Activated naive CD4-positive, alpha-beta T cell treated with anti-CD3 and anti-CD28 coated beads, Interleukin-2, amount 50 U/mL, for 16 hours (primary cell): ENCODE results near the gene AAMDC.
"Not testable (repeated sequence)": the region's sequence is repeated elsewhere in the genome, so short reads cannot be mapped to it uniquely, and the experiment has no call there.

Experiments
- DNase-seq: peaks from one replicate; pipeline ENCODE4 v3.0.0-alpha.2; 2020

AAMDC gene

DNA sequence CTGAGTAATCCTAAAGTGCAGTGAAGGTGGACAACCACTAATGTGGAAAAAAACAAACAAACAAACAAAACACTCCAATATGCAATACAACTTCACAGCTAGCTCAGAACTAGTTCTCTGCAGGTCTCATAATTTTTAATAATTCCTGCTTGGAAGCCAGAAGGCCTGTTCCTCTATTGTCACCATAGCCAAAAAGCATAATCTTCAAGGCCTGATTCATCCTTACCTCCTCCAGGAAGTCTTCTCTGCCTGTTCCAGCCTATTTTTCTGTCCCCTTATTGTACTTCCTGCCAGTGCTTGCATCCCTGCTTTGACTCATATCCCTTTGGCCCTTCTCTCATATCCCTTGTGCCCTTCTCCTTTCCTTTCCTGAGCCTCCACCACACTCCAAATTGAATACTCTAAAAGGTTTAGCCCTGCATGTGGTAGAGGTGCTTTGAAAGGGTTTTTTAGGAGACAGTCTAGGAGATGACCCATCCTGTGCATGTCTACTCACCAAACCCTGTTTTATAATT lies 69.2 kb downstream of the AAMDC start:
- DNase-seq: not testable (repeated sequence)

DNA sequence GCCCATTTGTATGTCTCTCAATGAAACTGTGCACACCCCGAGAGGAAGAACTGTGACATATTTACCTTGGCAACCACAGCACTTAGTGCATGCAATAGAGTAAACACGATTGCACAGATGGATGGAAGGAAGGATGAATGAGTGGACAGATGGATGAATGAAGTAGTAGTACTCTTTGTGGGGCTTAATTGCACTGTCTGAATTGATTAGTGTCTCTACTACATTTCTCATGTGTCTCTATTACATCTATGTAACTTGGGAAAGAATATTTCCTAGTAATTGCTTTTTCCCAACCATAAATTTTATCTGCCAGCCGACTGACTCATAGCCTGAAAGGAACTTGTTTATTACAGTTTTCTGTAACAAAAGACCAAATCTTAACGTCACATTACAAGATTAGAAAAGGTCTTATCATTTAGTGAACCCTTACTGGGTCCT lies 69.7 kb downstream of the AAMDC start:
- DNase-seq: not testable (repeated sequence)

DNA sequence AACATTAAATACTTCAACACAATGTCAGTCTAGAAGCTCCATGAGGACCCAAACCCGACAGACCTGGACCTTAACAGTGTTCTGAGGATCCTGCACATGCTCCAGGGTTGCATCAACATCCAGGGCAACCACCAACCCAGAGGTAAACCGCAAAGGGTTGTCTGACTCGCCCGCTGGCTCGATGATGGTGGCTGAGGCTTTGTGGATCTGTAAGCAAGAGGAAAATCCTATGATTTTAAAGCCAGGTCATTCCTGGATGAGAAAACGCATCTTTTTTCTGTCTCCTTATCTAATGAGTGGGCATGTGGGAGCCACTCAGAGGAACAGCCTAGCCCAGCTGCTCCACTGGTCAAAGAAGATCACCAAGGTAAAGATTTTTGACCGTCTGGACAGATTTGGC lies 70.3 kb downstream of the AAMDC start:
- not testable (repeated sequence) for DNase-seq

DNA sequence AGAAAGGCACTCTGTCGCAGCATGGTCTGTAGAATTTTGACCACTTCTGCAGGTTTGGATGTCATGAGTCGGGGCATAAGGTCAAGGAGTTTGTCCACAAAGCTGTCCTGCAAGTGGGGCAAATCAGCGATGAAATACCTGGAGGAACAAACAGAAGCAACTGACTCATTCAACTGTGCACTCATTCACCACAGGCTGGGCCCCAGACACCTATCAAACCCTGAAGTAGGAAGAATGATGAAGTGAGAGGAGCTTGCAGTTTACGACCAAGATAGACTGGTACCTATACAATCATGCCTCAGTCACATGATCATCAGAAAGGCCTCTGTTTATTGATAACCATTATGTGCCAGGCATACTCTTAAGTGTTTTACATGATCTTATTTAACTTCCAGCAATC lies 70.8 kb downstream of the AAMDC start:
- DNase-seq: not testable (repeated sequence)

DNA sequence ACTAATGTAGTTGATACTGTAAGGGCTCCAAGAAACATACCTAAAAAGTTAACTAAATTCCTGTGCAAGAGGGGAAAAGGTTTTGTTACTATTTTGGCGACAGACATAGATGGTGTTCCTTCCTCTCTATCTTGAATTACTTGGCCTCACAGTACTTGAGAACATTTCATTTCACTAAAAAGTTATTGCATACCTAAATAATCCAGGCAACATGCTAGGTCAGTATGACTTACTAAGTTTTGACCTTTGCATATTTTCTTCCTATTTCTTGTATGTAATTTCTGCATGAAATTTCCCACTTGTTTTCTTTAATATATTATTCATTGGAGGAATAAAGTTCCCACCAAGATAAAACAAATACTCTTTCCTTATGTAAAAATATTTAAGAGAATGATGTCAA lies 74.0 kb downstream of the AAMDC start:
- not testable (repeated sequence) for DNase-seq

DNA sequence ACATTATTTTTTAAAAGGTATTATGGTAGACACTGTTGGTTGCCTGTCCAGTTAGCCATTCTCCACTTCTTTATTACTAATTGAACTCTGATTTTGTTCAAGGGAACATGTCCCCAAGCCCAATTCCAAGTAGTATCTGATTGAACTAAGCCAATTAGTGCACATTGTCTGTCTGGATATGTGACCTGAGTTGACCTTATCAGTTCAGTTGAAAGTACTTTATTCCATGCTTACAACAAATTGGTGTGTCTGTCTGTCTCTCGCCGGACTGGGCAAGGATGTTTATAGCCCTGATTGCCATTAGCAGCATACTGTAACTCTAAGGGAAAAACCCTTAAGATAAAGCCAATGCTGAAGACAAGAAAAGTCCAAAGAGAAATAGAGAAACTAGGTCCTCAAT lies 87.9 kb downstream of the AAMDC start:
- no peak for DNase-seq

DNA sequence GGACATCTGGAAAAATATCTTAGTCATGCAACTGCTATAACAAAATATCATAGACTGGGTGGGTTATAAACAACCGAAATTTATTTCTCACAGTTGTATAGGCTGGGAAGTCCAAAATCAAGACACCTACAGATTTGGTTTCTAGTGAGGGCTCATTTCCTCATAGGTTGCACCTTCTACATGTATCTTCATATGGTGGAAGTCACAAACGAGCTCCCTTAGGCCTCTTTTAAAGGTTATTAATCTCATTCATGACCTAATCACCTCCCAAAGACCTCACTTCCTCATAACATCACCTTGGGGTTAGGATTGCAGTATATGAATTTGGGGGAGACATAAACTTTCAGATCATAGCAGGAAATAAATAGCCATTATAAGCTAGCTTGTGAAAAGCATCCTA lies 88.3 kb downstream of the AAMDC start:
- no peak for DNase-seq

DNA sequence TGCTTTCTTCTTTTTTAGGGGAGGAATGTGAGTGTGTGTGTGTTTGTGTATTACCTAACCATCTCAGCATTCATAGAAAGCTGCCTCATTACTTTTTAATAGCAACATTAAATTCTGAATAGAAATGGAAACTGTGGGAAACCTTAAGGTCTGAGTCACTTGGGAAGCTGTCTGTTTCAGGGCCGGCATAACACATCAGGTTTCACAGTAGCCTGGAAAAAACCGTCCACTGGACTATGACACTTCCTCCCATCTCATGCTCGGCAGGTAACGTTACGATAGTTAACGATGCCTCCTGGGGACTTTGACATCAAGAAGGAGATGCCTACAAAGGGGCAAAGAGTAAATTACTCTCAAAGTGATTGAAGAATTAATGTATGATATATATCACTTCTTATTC lies 89.9 kb downstream of the AAMDC start:
- DNase-seq: not testable (repeated sequence)

DNA sequence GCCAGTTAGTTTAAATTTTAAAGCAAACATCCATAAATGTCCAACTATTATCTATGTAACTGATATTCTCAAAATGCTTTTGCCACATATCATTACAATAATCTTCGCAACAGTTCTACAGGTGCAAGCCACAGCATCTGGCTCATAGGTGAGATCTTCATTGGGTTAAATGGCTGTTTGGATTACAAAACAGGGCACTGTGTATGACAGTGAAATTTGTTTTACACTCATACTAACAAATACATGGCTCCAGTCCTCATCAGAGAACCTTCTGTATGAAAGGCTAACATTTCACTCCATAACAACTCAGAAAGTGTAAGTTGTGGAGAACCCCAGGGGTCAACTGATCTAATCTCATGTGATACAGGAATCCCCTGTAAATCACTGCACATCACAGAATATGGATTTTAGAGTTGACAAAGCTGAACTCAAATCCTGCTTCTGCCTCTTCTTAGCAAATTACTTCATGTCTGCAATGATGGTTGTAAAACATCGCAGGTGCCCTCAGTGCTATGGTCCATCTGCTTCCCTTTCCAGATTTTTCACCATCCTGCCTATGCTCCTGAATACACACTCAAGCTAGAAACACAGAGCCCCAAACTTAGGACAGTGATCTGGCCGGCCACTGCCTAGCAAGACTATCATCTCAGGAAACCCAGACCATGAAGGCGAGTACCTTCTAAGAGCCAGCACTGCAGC lies 92.8 kb downstream of the AAMDC start:
- DNase-seq: not testable (repeated sequence)

DNA sequence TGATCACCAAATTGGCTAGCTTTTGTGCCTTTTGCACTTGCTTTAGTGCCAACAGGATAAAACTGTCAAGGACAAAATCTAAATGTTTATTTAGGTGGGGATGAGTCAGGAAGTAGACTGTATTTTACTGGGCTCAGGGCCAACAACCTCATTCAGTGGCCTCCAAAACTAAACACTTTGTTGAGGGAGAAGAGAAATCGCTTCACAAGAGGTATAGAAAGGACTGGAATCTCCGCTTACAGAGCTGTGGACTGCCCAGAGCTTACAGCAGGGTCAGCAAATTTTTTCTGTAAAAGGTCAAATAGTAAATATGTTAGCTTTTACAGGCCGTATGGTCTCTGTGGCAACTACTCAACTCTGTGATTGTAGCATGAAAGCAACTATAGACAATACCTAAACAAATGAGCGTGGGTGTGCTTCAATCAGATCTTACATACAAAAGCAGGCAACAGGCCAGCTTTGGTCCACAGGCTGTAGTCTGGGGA lies 93.4 kb downstream of the AAMDC start:
- not testable (repeated sequence) for DNase-seq

DNA sequence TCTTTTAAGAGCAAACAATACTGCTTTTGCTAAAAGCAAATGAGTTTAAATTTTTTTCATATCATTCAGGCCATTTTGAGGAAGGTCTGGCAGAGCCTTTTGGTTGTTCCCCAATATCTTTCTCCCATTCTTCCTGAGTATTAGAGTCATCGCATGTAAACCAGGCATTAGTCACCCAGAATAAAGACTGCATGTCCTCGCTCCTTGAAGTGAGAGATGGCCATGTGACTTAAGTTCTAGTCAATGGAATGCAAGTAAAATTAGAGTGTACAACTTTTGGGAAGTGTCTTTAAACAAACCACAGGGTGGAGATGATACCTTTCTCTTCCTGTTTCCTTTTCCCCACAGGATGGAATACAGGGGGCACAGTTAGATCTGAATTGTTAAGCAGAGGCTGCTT lies 96.8 kb downstream of the AAMDC start:
- not testable (repeated sequence) for DNase-seq
